TTC549 (cell line): ENCODE data around the gene TRIM28.
"Not testable (repeated sequence)": the region's sequence is repeated elsewhere in the genome, so short reads cannot be mapped to it uniquely, and the experiment has no call there.

Source experiments
- FAIRE-seq: peaks from 2 replicates; lab custom pipeline; 2012; peaks lifted over from hg19 to GRCh38; lab: Jason Lieb, UNC

The TRIM28 gene

DNA sequence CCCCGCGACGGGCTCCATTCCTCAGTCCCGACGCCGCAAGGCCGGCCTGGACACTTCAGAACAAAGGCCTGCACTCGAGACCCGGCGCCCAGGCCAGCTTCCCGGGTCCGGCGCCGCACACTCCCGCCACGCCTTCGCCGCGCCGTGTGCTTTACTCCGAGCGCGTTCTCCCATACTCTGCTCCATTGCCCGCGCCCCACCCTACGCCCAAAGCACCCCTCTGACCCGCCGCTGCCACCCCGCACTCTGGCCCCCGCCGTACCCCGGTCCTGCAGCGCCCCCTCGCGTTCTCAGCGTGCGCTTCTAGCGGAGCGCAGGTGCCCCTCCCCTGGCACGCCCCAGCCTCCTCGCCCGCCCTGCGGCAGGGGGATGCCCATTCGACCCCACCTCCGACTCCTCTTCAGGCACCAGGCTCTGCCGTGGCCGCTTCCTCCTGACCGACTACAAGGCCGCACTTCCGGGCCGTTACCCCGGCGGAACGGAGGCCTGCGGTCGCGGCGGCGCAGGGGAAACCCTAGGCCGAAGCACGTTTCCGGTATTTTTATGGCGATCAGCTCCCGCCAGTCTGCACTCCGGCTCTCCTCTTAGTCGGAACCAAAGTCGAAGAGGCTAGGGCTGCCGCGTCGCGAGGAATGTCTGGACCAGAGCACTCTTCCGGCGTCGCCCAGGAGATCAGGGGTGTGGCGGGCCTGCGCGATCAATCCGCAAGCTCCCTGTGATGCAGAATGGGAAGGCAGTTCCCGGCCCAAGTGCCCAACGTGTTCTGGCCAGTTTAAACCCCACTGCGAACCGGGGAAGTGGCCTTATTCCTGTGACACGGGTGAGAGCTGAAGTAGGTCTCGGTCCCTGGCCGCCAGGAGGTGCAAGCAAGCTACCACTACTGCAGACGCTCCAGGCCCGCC, 24.3 kb upstream of the TRIM28 start, which contains the start of gene ZBTB45:
Gene ZBTB45 (minus strand): TSS at position 456 of the 902 bp plus-strand sequence. CDS start 2,137 bp downstream, outside the sequence.
- no peak for FAIRE-seq

- FAIRE-seq, result no peak
These were observed 23.6 kb upstream of the TRIM28 start for GRCh38 chr19:58520257-58520599.

DNA sequence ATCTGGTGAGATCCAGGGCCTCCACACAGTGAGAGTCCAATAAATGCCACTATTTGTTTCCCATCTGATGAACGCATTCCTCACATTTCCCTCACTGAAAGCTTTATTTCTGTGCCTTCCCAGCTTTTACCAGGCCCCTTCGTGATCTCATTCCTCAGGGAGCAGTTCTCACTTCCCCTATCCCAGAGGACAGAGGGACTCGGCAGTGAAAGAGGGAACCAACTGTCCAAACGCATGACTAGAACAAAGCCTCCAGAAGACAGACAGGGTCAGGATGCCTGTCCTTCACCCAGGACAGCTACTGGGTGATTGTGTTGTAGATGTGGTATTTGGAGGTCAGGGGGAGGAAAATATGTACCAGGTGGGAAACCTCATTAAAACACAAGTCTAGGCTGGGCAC, 22.2 kb upstream of the TRIM28 start:
- FAIRE-seq, result no peak

GRCh38 chr19:58522709-58523108, 21.2 kb upstream of the TRIM28 start:
- FAIRE-seq, result no peak

- no peak for FAIRE-seq
These were observed 14.5 kb upstream of the TRIM28 start for GRCh38 chr19:58529405-58529804.

DNA sequence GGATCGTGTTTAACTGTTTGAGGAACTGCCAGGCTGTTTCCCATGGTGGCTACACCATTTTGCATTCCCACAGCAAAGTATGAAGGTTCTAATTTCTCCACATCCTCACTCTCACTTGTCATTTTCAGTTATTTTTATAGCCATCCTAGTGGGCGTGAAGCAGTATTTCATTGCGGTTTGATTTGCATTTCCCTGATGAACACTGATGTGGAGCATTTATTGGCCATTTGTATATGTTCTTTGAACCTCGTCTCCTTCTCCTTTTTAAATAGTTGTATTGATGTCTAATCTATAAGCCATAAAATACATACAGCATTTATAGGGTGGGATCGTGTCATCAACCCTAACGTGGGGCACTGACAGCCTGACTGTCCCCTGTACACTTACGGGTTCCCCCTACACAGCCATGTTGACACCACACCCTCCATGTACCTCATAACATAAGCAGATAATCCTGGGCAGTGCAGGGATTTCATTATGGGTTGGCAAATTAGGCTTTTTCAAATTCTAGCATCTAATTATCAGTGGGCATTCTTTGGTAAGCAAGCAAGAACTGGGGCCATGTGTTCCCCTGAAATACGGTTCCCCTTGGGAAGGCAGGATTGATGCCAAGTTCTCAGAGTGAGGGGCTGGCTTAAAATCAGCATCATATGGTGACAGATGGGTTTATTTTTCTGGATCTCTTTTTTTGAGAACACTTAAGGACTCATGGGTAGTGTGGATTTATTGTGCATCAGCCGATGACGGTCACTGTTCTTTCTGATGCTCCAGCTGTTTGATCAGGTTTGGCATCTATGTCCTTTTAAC, 12.6 kb upstream of the TRIM28 start:
- no peak for FAIRE-seq

DNA sequence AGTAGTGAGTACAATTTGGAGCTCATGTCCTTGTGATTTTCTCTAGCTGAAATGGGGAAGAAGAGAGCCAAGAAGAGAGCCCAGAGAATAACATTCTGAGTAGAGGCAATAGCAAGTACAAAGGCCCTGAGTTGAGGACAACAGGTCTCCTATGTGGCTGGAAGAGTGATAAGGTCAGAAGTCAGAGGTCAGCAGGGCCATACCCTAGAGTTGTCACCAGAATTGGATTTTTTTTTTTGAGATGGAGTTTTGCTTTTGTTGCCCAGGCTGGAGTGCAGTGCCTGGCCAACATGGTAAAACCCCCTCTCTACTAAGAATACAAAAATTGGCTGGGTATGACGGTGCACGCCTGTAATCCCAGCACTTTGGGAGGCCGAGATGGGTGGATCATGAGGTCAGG, 8.0 kb upstream of the TRIM28 start:
- no peak for FAIRE-seq

DNA sequence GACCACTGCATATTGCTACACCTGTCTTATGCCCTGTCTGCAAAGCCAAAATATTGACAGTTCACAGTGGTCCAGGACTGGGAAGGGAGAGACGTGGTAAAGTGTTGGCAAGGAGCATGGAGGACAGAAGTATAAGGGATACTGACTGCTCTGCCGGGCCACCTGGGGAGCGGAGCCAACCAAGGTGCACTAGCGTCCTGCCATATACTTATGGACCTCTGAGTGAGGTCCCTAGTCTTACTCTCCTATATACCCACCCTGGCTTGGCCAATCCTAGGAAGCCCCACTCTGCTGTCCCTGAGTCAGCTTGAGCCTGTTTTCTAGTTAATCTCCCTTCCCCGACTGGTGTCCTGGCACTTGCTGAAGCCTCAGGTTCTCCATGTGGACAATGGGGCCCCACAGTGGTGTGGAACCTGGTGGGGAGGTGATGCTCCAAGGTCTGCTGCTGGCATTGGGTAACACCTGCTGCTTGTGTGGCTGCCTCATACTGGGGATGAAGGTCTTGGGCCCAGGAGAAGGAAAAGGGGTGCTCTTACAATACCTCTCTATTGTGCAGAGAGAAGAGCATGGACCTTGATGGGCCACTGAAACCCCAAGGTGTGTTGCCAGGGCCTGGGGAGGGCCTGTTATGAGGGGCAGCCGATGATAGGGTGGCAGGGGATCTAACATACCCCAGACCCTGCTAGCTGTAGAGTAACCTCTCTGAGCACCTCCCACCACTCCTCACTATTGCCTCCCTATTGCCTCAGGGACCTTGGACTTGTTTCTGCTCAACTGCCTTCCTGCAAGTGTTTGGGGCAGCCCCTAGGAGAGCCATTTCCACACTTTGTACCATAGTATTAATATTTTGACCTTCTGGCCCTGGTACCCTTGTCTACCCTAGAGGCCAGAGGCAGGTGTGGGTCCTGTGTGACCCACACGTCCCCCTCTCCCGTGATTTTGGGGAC, 6.7 kb upstream of the TRIM28 start:
- FAIRE-seq, result no peak

DNA sequence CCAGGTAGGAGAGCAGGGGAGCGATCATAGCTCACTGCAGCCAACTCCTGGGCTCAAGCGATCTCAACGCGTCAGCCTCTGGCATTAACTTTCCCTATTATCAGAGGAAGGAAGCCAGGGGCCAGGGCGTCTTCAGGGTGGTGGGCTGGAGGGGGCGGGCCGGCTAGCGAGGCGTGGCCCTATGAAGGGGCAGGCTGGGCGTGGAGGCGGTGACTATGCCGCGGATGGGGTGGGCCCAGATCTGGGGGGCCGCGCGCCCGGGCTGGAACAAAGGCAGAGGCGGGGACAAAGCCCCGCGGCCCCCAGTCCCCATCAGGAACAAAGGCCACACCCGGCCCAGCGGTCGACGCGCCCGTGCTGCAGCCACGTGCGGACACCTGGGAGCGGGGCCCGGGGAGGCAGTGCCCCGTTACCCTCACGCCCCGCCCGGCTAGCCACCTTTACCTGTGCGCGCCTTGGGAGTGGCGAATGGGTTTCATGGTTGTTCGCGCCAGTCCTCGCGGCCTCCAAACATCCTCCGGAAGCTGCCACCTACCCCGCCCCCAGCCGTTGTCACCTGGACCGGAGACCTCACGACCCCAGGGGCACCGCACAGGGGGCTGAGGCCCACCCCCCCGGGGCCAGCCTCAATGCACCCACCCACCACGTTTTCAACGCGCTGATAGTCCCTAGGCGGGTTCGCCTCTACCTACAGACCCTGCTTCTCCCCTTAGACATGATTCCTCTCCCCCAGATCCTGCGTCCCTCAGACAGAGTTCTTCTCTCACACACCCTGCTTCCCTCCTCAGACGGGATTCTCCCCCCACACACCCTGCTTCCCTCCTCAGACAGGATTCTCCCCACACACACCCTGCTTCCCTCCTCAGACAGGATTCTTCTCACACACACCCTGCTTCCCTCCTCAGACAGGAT, 5.4 kb upstream of the TRIM28 start:
- no peak for FAIRE-seq

DNA sequence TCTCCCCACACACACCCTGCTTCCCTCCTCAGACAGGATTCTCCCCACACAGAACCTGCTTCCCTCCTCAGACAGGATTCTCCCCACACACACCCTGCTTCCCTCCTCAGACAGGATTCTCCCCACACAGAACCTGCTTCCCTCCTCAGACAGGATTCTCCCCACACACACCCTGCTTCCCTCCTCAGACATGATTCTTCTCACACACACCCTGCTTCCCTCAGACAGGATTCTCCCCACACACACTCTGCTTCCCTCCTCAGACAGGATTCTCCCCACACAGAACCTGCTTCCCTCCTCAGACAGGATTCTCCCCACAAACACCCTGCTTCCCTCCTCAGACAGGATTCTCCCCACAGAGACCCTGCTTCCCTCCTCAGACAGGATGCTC, 4.7 kb upstream of the TRIM28 start:
- not testable (repeated sequence) for FAIRE-seq

GRCh38 chr19:58542641-58543372, 1.1 kb upstream of the TRIM28 start:
- not testable (repeated sequence) for FAIRE-seq

DNA sequence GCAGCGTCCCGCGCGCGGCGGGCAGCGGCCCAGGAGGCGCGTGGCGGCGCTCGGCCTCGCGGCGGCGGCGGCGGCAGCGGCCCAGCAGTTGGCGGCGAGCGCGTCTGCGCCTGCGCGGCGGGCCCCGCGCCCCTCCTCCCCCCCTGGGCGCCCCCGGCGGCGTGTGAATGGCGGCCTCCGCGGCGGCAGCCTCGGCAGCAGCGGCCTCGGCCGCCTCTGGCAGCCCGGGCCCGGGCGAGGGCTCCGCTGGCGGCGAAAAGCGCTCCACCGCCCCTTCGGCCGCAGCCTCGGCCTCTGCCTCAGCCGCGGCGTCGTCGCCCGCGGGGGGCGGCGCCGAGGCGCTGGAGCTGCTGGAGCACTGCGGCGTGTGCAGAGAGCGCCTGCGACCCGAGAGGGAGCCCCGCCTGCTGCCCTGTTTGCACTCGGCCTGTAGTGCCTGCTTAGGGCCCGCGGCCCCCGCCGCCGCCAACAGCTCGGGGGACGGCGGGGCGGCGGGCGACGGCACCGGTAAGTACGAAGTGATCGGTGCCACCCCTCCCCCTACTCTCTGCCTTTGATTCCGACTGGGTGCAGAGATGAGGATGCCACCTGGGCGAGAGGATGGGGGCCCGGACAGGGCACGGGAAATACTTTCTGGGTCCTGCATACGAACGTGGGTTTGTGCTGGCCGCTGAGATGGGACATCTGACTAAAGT, 874 bp downstream of the TRIM28 start:
- no peak for FAIRE-seq

DNA sequence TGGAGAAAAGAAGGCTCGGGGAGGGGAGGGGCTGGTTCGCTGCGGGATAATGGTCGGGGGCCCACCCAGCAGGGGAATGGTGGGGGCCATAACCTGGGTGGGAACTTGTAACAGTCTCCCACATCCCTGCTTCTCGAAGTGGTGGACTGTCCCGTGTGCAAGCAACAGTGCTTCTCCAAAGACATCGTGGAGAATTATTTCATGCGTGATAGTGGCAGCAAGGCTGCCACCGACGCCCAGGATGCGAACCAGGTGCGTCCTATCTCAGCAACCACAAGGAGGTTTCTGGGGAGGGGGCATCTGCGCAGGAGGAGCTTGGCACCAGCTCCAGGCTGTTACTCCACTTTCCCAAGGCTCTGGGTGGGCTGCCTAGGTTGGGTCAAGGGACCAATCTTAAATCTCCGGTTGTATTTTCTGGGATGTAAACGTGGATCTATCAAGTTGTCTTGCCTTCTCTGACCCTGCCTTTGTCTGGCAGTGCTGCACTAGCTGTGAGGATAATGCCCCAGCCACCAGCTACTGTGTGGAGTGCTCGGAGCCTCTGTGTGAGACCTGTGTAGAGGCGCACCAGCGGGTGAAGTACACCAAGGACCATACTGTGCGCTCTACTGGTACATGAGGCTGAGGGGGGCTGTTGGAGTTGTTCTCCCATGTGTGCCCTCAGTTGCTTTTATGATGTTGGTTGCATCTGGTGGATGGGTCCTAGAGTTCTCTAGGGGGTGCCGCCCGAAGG, 1.6 kb downstream of the TRIM28 start:
- FAIRE-seq, result no peak

DNA sequence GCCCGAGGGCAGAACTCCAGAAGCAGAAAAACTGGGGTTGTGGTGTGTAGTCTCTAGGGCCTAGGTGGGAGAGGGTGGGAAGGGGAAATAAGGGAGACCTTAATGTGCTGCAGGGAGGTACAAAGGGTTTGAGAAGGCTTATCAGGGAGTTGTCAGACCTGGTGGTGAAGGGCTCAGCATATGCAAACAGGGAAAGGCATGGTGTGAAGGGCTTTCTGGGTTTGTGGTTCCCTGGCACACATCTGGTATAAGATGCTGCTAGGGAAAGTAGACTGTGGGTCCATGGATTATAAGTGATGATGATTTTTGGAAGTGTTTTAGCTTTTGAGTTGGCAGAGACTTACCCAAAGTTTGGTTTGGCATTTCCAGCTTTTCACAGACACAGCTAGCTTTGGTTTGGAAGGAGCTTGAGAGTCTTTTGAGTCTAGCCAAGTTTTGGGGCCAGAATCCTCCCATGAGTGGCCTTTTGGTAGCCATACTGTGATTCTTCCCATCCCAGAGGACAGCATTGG, 2.2 kb downstream of the TRIM28 start:
- FAIRE-seq, result no peak

DNA sequence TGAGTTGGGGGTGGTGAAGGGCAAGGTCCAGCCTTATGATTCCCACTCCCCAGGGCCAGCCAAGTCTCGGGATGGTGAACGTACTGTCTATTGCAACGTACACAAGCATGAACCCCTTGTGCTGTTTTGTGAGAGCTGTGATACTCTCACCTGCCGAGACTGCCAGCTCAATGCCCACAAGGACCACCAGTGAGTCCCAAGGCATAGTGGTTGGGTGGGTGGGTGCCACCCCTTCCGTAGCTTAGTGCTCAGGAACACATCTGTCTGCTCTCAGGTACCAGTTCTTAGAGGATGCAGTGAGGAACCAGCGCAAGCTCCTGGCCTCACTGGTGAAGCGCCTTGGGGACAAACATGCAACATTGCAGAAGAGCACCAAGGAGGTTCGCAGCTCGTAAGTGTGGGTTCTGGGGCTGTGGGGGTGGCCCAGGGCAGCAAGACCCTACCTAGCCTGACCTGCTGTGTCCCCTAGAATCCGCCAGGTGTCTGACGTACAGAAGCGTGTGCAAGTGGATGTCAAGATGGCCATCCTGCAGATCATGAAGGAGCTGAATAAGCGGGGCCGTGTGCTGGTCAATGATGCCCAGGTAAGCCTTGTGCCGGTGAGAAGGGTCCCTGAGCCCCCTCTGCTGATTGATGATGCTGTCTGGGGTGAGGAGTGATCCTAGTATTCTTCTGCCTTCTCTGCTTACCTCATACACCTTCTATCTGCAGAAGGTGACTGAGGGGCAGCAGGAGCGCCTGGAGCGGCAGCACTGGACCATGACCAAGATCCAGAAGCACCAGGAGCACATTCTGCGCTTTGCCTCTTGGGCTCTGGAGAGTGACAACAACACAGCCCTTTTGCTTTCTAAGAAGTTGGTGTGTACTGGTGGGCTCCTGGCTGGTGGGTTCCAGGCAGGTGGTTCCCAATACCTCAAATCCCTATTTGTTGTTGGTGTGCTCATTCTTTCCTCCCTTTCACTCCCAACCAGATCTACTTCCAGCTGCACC, 3.8 kb downstream of the TRIM28 start:
- FAIRE-seq, result no peak

- no peak for FAIRE-seq
These were observed 5.2 kb downstream of the TRIM28 start for GRCh38 chr19:58548859-58549663.
